PFSK-1 (cell line): ENCODE data around the gene ADTRP.

Experiments used
- FOXP2 ChIP-seq: optimal IDR thresholded peaks from 2 replicates; pipeline ENCODE3; 2011; ENCODE audit warnings: borderline replicate concordance, control low read depth, inconsistent platforms; ENCODE audit not compliant: insufficient read depth; ENCODE audit errors: extremely low read length, extremely low read depth
- POLR2AphosphoS5 ChIP-seq: IDR thresholded peaks from 2 replicates; pipeline ENCODE4 v1.6.1; 2012; ENCODE audit warnings: low read depth, mild to moderate bottlenecking, control low read depth, low read length, moderate library complexity
- REST ChIP-seq, 2 experiments: IDR thresholded peaks; 2 replicates each; pipeline versions ENCODE4 v1.6.1 to v1.8.0; 2011 to 2012; ENCODE audit warnings: low read depth in 2 of 2, low read length in 2 of 2, control low read depth in 1 of 2, inconsistent platforms in 1 of 2, mild to moderate bottlenecking in 1 of 2, moderate library complexity in 1 of 2; ENCODE audit not compliant: insufficient read depth in 1 of 2
- SIN3A ChIP-seq: IDR thresholded peaks from 2 replicates; pipeline ENCODE4 v1.6.1; 2012; ENCODE audit warnings: mild to moderate bottlenecking, low read length, moderate library complexity, borderline replicate concordance; ENCODE audit not compliant: insufficient read depth
- TAF1 ChIP-seq: IDR thresholded peaks from 2 replicates; pipeline ENCODE4 v1.6.1; 2012; ENCODE audit warnings: low read length, control low read depth, borderline replicate concordance; ENCODE audit not compliant: insufficient read depth

The ADTRP gene

GRCh38 chr6:11767458-11767857 is 11.1 kb downstream of the ADTRP start:
- TF ChIP-seq FOXP2 (no peak), POLR2AphosphoS5 (no peak), SIN3A (no peak), TAF1 (no peak), REST (IDR thresholded peaks at IDR 0.05; ENCODE audit: insufficient read depth in 1 of 2, low read depth in 2 of 2, low read length in 2 of 2) (no peak)

GRCh38 chr6:11766589-11767450 is 11.8 kb downstream of the ADTRP start:
- TF ChIP-seq POLR2AphosphoS5, result no peak
- TF ChIP-seq SIN3A, result no peak
- TF ChIP-seq FOXP2, result no peak
- no peak for TF ChIP-seq TAF1
- TF ChIP-seq REST (IDR thresholded peaks at IDR 0.05; ENCODE audit: insufficient read depth in 1 of 2, low read depth in 2 of 2, low read length in 2 of 2), result no peak

- TF ChIP-seq REST (IDR thresholded peaks at IDR 0.05; ENCODE audit: insufficient read depth in 1 of 2, low read depth in 2 of 2, low read length in 2 of 2) (no peak), POLR2AphosphoS5 (no peak), FOXP2 (no peak), SIN3A (no peak)
Measured at GRCh38 chr6:11766043-11766442, 12.6 kb downstream of the ADTRP start.

GRCh38 chr6:11764250-11764604 is 14.4 kb downstream of the ADTRP start:
- TF ChIP-seq POLR2AphosphoS5 (no peak), REST (IDR thresholded peaks at IDR 0.05; ENCODE audit: insufficient read depth in 1 of 2, low read depth in 2 of 2, low read length in 2 of 2) (no peak), TAF1 (no peak), SIN3A (no peak), FOXP2 (no peak)
